A673 (cell line): Measurements from ENCODE around the gene CYTH4. TPM values are rescaled to one million over a fixed set of nuclear protein-coding genes. Genes with fewer than 3 reads are reported as not detected.

Source experiments
- BruUV-seq: library from RNA; stranded (reverse); fragments of 400-500 nt; replicated peaks from 2 replicates; lab custom pipeline; 2021; lab: Mats Ljungman, UMichigan
- CTCF ChIA-PET: fragments of 300-600 bp; sonication (Branson Sonifier 250); formaldehyde crosslinking; loops from one replicate; lab custom pipeline; 2022; ENCODE audit warnings: antibody characterized with exemption; lab: Charles Lee
- POLR2A ChIA-PET: fragments of 300-600 bp; sonication (Branson Sonifier 250); formaldehyde crosslinking; loops from one replicate; lab custom pipeline; 2022; ENCODE audit warnings: antibody characterized with exemption; ENCODE audit not compliant: low non-redundant PET; lab: Charles Lee
- DNase-seq: peaks from one replicate; pipeline ENCODE4 v3.0.0-alpha.2; 2015; ENCODE audit warnings: low spot score
- H3K27ac ChIP-seq: fragments of 200-600 bp; sonication (generic); 2 replicates; pipeline ENCODE4 v1.5.1; 2016; ENCODE audit warnings: mixed run types, low read depth, mild to moderate bottlenecking, mixed read lengths, antibody characterized with exemption, low read length; ENCODE audit not compliant: poor library complexity, severe bottlenecking
- H3K27me3 ChIP-seq: fragments of 200-600 bp; sonication (generic); replicated peaks from 2 replicates; pipeline ENCODE4 v1.6.1; 2017; ENCODE audit warnings: mixed run types, low read depth, mild to moderate bottlenecking, mixed read lengths, antibody characterized with exemption, low read length; ENCODE audit not compliant: insufficient read depth, poor library complexity
- H3K36me3 ChIP-seq: fragments of 200-600 bp; sonication (generic); 2 replicates; pipeline ENCODE4 v1.6.1; 2016; ENCODE audit warnings: mixed run types, mild to moderate bottlenecking, mixed read lengths, antibody characterized with exemption, low read length; ENCODE audit not compliant: insufficient read depth, poor library complexity, severe bottlenecking
- H3K4me1 ChIP-seq: fragments of 200-600 bp; sonication (generic); 2 replicates; pipeline ENCODE4 v1.6.1; 2017; ENCODE audit warnings: mixed run types, mild to moderate bottlenecking, mixed read lengths, antibody characterized with exemption, low read length; ENCODE audit not compliant: insufficient read depth, poor library complexity, severe bottlenecking
- H3K4me3 ChIP-seq: fragments of 200-600 bp; sonication (generic); 2 replicates; pipeline ENCODE4 v1.5.1; 2016; ENCODE audit warnings: low read depth, mixed run types, mild to moderate bottlenecking, mixed read lengths, low read length; ENCODE audit not compliant: poor library complexity, severe bottlenecking
- H3K9me3 ChIP-seq: fragments of 200-600 bp; sonication (generic); 2 replicates; pipeline ENCODE4 v1.6.1; 2016; ENCODE audit warnings: mixed run types, low read depth, mild to moderate bottlenecking, mixed read lengths, antibody characterized with exemption, low read length; ENCODE audit not compliant: poor library complexity, severe bottlenecking
- EZH2 ChIP-seq: fragments of 200-600 bp; sonication (generic); IDR thresholded peaks from 2 replicates; pipeline ENCODE4 v1.6.1; 2017; ENCODE audit warnings: borderline replicate concordance, low read depth, mild to moderate bottlenecking, mixed read lengths, antibody characterized with exemption, low read length; ENCODE audit not compliant: poor library complexity, severe bottlenecking
- intact Hi-C: fragments of 100-400 bp; cut with micrococcal nuclease; formaldehyde crosslinking; loops from one replicate; pipeline ENCODE4 v1.10.0; 2022; ENCODE audit not compliant: unreplicated experiment
- total RNA-seq: library from RNA; stranded (reverse); gene quantifications from 2 replicates; pipeline ENCODE4 v1.2.3, GENCODE V29; 2021
- TF ChIP-seq, protein P1 (sequence below): fragments of 300-800, 200-600 bp; sonication (generic); conservative IDR thresholded peaks from 2 replicates; pipeline ENCODE4 v1.5.1; 2017; ENCODE audit warnings: low read depth, mild to moderate bottlenecking, antibody characterized with exemption, low read length, moderate library complexity, mixed read lengths

Gene CYTH4
- total RNA-seq, 1 experiment from 2014 or later = not detected

DNA sequence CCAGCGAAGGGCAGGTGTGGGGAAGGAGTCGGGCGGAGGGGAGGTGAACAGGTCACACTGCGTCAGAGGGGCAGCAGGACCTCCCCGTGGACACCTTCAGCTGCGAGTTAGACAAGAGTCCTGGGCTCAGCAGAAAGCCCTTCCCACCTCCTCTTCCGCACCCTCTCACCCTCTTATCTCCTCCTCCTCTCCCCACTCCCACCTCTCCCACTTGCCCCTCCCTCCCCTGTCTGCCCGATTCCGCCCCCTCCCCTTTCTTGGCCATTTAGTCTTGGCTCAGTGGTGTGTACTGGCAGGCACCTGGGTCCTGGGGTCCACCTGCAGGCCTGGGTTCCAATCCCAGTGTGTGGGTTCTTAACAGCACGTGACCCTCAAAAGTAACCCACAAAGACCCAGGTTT is 37.2 kb downstream of the CYTH4 start:
- TF ChIP-seq, protein P1, sequence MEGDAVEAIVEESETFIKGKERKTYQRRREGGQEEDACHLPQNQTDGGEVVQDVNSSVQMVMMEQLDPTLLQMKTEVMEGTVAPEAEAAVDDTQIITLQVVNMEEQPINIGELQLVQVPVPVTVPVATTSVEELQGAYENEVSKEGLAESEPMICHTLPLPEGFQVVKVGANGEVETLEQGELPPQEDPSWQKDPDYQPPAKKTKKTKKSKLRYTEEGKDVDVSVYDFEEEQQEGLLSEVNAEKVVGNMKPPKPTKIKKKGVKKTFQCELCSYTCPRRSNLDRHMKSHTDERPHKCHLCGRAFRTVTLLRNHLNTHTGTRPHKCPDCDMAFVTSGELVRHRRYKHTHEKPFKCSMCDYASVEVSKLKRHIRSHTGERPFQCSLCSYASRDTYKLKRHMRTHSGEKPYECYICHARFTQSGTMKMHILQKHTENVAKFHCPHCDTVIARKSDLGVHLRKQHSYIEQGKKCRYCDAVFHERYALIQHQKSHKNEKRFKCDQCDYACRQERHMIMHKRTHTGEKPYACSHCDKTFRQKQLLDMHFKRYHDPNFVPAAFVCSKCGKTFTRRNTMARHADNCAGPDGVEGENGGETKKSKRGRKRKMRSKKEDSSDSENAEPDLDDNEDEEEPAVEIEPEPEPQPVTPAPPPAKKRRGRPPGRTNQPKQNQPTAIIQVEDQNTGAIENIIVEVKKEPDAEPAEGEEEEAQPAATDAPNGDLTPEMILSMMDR = no peak
- no peak for TF ChIP-seq EZH2
- no peaks in the 10 kb centered on the region for H3K9me3 ChIP-seq
- intact Hi-C loops = loop anchor here (10.0 kb wide), 1 partner anchor 245 kb away; the partner anchor contains the start of gene CDC42EP1
- H3K4me3 ChIP-seq = no peak overlapping the region
- no peak for DNase-seq
- peaks cover 12% of the 10 kb centered on the region for H3K27me3 ChIP-seq
- peaks cover 3% of the 10 kb centered on the region for H3K4me1 ChIP-seq
- ChIA-PET CTCF (no interaction called here), POLR2A (no interaction called here)
- no TSS peak for BruUV-seq
- no peaks in the 10 kb centered on the region for H3K36me3 ChIP-seq
- no peak overlapping the region for H3K27ac ChIP-seq

DNA sequence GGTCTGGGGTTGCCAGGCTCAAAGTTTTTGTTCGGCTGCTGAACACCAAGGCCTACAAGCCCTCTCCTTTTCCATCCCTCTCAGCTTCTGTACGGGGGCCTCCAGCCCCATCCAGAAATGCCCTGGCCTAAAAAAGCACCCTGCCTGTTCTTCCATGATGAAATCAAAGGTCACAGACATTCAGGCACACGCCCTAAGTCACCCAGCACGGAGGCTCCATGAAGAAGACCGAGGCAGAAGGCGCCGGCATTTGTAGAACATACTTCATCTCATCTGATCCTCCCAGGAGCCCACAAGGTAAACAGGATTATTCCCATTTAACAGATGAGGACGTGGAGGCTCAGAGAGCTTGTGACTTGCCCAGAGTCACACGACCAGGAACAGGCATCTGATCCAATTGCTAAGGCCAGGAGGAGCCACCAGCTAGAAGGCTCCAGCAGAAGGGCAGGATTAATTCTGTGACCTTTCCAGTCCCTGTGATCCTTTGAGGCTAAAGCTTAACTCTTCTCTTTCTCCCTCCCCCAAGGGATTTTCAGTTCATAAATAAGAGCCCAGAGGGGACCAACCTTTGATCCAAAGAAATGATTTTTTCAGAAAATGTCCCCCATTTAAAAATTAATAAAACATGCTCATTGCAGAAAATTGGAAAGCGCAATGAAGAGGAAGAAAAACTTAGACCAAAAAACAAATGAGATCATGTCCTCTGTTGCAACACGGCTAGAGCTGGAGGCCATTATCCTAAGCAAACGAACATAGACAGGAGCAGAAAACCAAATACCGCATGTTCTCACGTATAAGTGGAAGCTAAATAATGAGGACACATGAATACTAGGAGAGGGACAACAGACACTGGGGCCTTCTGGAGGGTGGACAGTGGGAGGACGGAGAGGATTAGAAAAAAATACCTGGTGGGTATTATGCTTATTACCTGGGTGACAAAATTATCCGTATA is 38.7 kb downstream of the CYTH4 start:
- DNase-seq = no peak
- intact Hi-C loops = no loop called here
- TF ChIP-seq, protein P1 = no peak
- CTCF ChIA-PET = interaction anchor here (0.6 kb wide), 1 partner anchor 135 kb away, joined by 15 read pairs; no protein-coding TSS in a partner anchor
- H3K27me3 ChIP-seq = peaks cover 21% of the 10 kb centered on the region
- peaks cover 8% of the 10 kb centered on the region for H3K4me1 ChIP-seq
- BruUV-seq = no TSS peak
- no peaks in the 10 kb centered on the region for H3K36me3 ChIP-seq
- no peak overlapping the region for H3K27ac ChIP-seq
- H3K9me3 ChIP-seq = no peaks in the 10 kb centered on the region
- no peak overlapping the region for H3K4me3 ChIP-seq
- POLR2A ChIA-PET = no interaction called here

DNA sequence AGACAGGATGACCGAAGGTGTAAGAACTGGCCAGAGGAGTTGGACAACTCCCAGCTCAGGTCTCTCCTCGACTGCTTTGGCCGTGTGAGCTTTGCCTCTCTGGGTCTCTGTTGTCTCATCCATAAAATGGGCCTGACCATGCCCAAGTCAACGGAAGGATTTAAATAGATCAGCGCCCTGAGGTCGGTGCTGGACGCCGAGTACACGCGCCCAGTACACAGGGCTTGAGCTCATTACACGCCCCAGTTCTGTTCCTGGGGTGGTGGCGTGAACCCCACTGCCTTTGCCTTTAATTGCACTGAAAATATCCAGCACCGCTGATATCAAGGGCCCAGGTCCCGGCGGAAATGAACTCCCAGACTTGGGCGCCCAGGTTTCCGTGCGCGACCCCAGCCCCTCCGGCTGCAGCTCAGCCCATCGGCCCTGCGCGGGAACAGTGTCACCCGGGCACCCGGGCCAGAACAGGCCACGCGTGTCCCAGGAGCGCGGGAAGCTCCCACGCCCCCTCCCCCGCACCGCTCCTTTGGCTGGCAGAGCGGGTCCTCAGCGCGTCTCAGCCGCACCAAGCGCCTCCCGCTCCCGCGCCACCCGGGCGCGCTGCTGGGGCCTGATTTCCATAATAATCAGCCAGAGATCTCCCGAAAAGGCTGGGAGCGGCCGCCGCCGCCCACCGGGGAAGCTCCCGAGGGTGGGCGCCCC is 42.2 kb downstream of the CYTH4 start:
- H3K9me3 ChIP-seq = no peaks in the 10 kb centered on the region
- ChIA-PET POLR2A (no interaction called here), CTCF (no interaction called here)
- H3K4me1 ChIP-seq = peaks cover 8% of the 10 kb centered on the region
- H3K36me3 ChIP-seq = no peaks in the 10 kb centered on the region
- peak overlapping the region; percentile 21 for H3K4me3 ChIP-seq
- DNase-seq = no peak
- intact Hi-C loops = no loop called here
- TF ChIP-seq, protein P1 = no peak
- TF ChIP-seq EZH2 = peak; percentile 28
- H3K27me3 ChIP-seq = peaks cover 21% of the 10 kb centered on the region
- no peak overlapping the region for H3K27ac ChIP-seq
- no TSS peak for BruUV-seq
